ENCODE results near the gene HSPB7.
"Not testable (repeated sequence)": the region's sequence is repeated elsewhere in the genome, so short reads cannot be mapped to it uniquely, and the experiment has no call there.

Gene HSPB7

GRCh38 chr1:16043950-16044349 lies 26.1 kb upstream of the HSPB7 start:
- TF ChIP-seq CTCF (conservative IDR thresholded peaks at IDR 0.05) = no peak
- no peak for TF ChIP-seq ZFX (IDR thresholded peaks at IDR 0.05)
- H3K27ac ChIP-seq = no peak overlapping the region

- no peak for TF ChIP-seq CTCF (conservative IDR thresholded peaks at IDR 0.05)
- no peak for TF ChIP-seq ZFX (IDR thresholded peaks at IDR 0.05)
- H3K27ac ChIP-seq = no peak within 1 kb of the TSS
Observed at GRCh38 chr1:16043521-16043920, 25.7 kb upstream of the HSPB7 start, which contains the start of gene CLCNKB. Gene CLCNKB, plus strand, starts transcription at chr1:16043782. Its CDS starts 711 bp downstream, at chr1:16044493.

- not testable (repeated sequence) for H3K27ac ChIP-seq
Observed at GRCh38 chr1:16042654-16043053, 24.8 kb upstream of the HSPB7 start.

GRCh38 chr1:16042096-16042495 lies 24.3 kb upstream of the HSPB7 start:
- TF ChIP-seq ZFX (IDR thresholded peaks at IDR 0.05) (no peak), CTCF (conservative IDR thresholded peaks at IDR 0.05) (no peak)
- no peak overlapping the region for H3K27ac ChIP-seq

GRCh38 chr1:16041200-16041599 lies 23.4 kb upstream of the HSPB7 start:
- H3K27ac ChIP-seq = no peak overlapping the region
- TF ChIP-seq ZFX (IDR thresholded peaks at IDR 0.05) (no peak), CTCF (conservative IDR thresholded peaks at IDR 0.05) (no peak)

GRCh38 chr1:16039871-16040270 lies 22.0 kb upstream of the HSPB7 start:
- not testable (repeated sequence) for H3K27ac ChIP-seq

GRCh38 chr1:16038620-16038912 lies 20.7 kb upstream of the HSPB7 start:
- no peak for TF ChIP-seq CTCF (conservative IDR thresholded peaks at IDR 0.05)
- no peak overlapping the region for H3K27ac ChIP-seq

GRCh38 chr1:16036461-16036860 lies 18.6 kb upstream of the HSPB7 start:
- not testable (repeated sequence) for H3K27ac ChIP-seq

GRCh38 chr1:16033103-16033632 lies 15.3 kb upstream of the HSPB7 start:
- H3K27ac ChIP-seq = not testable (repeated sequence)
- TF ChIP-seq CTCF (conservative IDR thresholded peaks at IDR 0.05) = peak; percentile 24

Data from C4-2B (cell line).